Hematopoietic multipotent progenitor cell treated with erythropoietin and hydrocortisone succinate and interleukin-3 and kit ligand, for 15 days (in vitro differentiated cells): ENCODE measurements around the gene ZNF416.

Source experiments
- DNase-seq: peaks from one replicate; pipeline ENCODE4 v3.0.0-alpha.2; 2015; ENCODE audit warnings: low spot score

The ZNF416 gene

DNA sequence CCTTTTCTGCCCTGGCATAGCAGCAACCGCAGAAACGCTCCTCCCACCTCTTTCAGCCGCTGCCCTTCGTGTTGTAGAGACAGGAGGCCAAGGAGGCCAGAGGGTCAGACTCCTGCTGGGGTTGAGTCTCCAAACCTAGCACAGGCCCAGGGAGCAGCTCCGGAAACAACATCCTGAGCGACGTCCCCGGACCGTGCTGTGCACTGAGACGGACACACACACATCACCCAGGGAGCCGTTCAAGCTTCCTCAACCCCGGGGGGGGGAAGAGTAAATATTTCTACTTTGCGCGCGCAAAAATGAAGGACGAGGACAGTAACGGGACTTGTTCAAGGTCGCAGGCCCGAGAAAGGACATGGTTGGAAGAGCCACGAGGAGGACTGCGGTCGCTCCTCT is 19.7 kb downstream of the ZNF416 start:
- DNase-seq: no peak

- DNase-seq: no peak
These were observed 20.2 kb downstream of the ZNF416 start for GRCh38 chr19:57558525-57558924.

GRCh38 chr19:57557659-57558058 is 21.1 kb downstream of the ZNF416 start:
- DNase-seq: no peak

GRCh38 chr19:57552432-57552831 is 26.3 kb downstream of the ZNF416 start:
- no peak for DNase-seq

GRCh38 chr19:57546513-57546912 is 32.2 kb downstream of the ZNF416 start:
- DNase-seq: no peak

GRCh38 chr19:57537953-57538547 is 40.7 kb downstream of the ZNF416 start:
- no peak for DNase-seq

DNA sequence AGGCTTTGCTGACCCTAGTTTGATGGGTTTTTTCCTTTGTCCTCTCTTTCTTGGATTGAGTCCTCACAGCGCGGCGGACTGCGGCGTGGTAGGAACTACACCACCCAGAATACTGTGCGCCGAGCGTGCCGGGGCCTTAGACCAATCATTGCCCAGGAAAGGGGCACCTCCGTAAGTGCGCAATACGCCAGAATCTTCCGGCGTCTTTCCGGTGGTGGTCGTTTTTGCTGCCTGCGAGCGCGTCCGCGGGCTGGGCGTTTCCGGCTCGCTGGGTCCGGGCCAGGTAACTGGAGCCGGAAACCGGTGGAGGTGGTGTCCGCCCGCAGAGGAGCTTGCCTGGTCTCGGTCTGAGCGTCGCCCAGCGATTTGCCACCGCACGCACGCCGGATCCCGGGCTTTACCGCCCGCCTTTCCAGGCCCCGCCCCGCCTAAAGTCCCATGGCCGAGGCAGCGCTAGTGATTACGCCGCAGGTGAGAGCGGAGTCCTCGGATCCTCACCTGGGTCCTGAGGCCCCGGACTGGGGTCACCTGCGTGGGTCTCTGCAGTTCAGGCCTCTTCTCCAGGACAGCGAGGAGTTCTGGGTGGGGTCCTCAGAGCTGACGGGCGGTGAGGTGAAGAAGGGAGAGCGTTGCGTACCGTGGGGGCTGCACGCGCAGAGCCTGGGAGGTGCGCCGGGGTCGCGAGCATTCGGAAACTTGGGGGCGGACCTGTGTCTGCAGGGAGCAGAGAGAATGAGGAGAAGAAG is 51.4 kb downstream of the ZNF416 start, which contains the start of gene ZNF549:
ZNF549 (plus strand) TSS at position 221 of the 746 bp plus-strand sequence; CDS start at position 439, 218 bp downstream.
- DNase-seq: peak; percentile 70
